GM18526 (cell line): ENCODE results near the gene PLCB1.

Experiments used
- POLR2A ChIP-seq: IDR thresholded peaks from 3 replicates; pipeline ENCODE4 v1.6.1; 2011; ENCODE audit not compliant: insufficient read length; ENCODE audit errors: extremely low read depth

The PLCB1 gene

GRCh38 chr20:8262721-8263120 lies 130.7 kb downstream of the PLCB1 start:
- no peak for TF ChIP-seq POLR2A

DNA sequence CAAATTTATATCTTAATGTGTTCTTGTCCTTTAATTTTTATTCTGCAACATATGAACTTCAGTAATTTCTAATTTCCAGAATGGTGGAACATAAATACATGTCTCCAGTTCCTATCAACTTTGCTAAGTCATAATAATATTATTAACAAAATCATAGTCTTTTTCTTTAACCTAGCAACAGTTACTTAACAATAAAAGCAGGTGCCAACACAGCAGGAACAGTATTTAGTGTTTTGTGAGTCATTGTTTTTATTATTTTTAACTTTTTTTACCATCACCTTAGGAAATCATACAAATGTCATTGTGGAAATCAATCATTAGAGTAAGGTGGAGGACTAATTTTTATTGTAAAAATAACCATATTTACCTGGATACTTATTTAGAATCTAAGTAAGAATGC lies 133.5 kb downstream of the PLCB1 start:
- no peak for TF ChIP-seq POLR2A

GRCh38 chr20:8267009-8267408 lies 134.9 kb downstream of the PLCB1 start:
- no peak for TF ChIP-seq POLR2A

GRCh38 chr20:8271727-8272126 lies 139.7 kb downstream of the PLCB1 start:
- TF ChIP-seq POLR2A: no peak

GRCh38 chr20:8272766-8273165 lies 140.7 kb downstream of the PLCB1 start:
- TF ChIP-seq POLR2A: no peak

- no peak for TF ChIP-seq POLR2A
Observed at GRCh38 chr20:8284902-8285301, 152.8 kb downstream of the PLCB1 start.

- TF ChIP-seq POLR2A: no peak
Observed at GRCh38 chr20:8287340-8287739, 155.3 kb downstream of the PLCB1 start.

GRCh38 chr20:8291200-8291599 lies 159.1 kb downstream of the PLCB1 start:
- no peak for TF ChIP-seq POLR2A

DNA sequence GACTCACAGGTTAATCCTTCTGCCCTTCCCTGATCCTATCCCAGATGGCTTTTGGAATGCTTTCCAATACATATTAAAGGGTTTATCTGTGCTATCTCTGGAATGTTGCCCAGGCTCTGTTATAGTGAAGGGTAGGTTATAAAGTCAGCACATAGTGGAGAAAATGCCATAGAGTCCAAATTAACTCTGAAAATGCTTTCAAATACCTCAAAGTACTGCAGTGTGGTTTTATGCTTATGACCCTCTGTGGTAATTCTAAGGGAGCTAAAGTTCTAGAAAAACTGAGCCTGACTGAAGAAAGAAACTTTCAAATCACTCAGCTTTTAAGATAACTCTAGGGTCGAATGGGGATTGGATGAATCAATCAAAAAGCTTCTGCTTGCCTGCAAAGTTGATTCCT lies 159.8 kb downstream of the PLCB1 start:
- TF ChIP-seq POLR2A: no peak

DNA sequence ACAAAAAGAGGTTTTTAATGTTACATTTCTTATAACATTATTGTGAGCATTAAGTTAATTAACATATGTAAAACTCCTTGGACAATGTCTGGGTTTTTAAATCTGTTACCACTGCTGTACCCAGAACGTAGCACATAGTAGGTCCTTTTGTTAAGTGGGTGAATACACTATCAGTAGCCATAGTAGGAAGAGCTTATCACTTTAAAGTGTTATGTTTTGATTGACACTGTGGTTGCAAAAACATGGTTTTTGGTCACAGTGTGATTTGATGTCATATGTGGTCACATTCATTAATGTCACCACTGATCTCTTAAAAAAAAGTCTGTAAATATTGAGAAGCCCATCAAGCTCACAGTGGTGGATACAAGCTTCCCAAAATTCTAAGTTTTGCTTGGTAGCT lies 160.7 kb downstream of the PLCB1 start:
- no peak for TF ChIP-seq POLR2A

DNA sequence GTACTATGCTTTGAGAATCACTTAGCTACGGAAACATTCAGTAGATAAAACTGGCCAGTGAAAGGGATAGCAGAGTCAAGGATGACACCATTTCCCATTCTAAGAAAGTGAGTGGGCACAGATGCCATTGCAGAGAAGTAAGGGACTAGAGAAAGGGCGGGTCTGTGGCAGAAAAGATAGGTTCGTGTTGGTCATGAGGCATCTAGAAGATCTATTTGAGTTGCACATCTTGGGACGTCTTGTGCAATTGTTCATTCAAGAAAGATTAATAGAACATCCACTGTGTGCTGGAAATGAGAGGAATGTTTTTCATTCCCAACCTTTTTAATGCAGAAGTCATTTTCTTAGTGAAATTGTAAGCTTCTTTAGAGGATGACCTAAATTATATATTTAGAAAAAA lies 161.7 kb downstream of the PLCB1 start:
- TF ChIP-seq POLR2A: no peak

DNA sequence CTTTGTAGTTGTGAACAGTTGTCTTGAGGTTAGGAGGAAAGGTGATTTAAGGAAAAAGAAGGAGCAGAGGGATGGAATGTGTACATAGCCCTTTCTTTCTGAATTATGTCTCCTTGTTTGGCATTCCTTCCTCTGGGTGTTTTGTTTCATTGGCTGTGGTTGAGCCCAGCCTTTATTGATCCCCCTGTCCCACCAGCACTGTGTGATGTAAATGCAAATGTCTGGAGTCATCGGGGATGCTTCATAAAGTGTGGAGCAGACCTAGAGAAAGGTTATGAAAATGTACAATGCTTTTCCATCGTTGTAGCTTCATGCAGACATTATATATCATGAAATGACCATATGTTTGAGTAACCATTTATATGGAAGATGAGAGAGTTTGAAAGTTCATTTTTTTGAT lies 164.5 kb downstream of the PLCB1 start:
- TF ChIP-seq POLR2A: no peak

GRCh38 chr20:8298426-8299043 lies 166.5 kb downstream of the PLCB1 start:
- TF ChIP-seq POLR2A: no peak

- no peak for TF ChIP-seq POLR2A
Observed at GRCh38 chr20:8299921-8300320, 167.9 kb downstream of the PLCB1 start.

GRCh38 chr20:8301655-8302054 lies 169.6 kb downstream of the PLCB1 start:
- no peak for TF ChIP-seq POLR2A

- TF ChIP-seq POLR2A: no peak
Observed at GRCh38 chr20:8303651-8304050, 171.6 kb downstream of the PLCB1 start.

- no peak for TF ChIP-seq POLR2A
Observed at GRCh38 chr20:8304124-8304816, 172.2 kb downstream of the PLCB1 start.
